ENCODE measurements around the gene PITPNM1.
"Not testable (repeated sequence)": the region's sequence is repeated elsewhere in the genome, so short reads cannot be mapped to it uniquely, and the experiment has no call there.

Gene PITPNM1

GRCh38 chr11:67486481-67487195 lies 18.5 kb downstream of the PITPNM1 start:
- H3K4me3 ChIP-seq (ENCODE audit: low read depth, low read length): no peak overlapping the region
- H3K4me1 ChIP-seq (ENCODE audit: control insufficient read depth, insufficient read depth, low read length, unreplicated experiment): peaks cover 6% of the 10 kb centered on the region
- no peaks in the 10 kb centered on the region for H3K36me3 ChIP-seq (ENCODE audit: insufficient read depth, low read length)

GRCh38 chr11:67485873-67486361 lies 19.2 kb downstream of the PITPNM1 start:
- H3K27ac ChIP-seq (ENCODE audit: low read depth, low read length); H3K36me3 ChIP-seq (ENCODE audit: insufficient read depth, low read length); H3K4me1 ChIP-seq (ENCODE audit: control insufficient read depth, insufficient read depth, low read length, unreplicated experiment); H2AFZ ChIP-seq (ENCODE audit: low read length, unreplicated experiment); H3K27me3 ChIP-seq (ENCODE audit: insufficient read depth, low read length); H3K4me3 ChIP-seq (ENCODE audit: low read depth, low read length): not testable (repeated sequence)
- peaks cover 14% of the 10 kb centered on the region for H3K79me2 ChIP-seq (ENCODE audit: control insufficient read depth, insufficient read depth, low read length, unreplicated experiment)

More at GRCh38 chr11:67486481-67487195, 18.5 kb downstream of the PITPNM1 start:
- Histone ChIP-seq H3K27me3 (ENCODE audit: insufficient read depth, low read length) (no peaks in the 10 kb centered on the region), H3K27ac (ENCODE audit: low read depth, low read length) (no peak overlapping the region), H2AFZ (ENCODE audit: low read length, unreplicated experiment) (no peak overlapping the region), H3K79me2 (ENCODE audit: control insufficient read depth, insufficient read depth, low read length, unreplicated experiment) (peaks cover 14% of the 10 kb centered on the region)

- Histone ChIP-seq H3K4me3 (ENCODE audit: low read depth, low read length) (no peak overlapping the region), H3K36me3 (ENCODE audit: insufficient read depth, low read length) (no peaks in the 10 kb centered on the region), H3K4me1 (ENCODE audit: control insufficient read depth, insufficient read depth, low read length, unreplicated experiment) (peaks cover 6% of the 10 kb centered on the region), H3K79me2 (ENCODE audit: control insufficient read depth, insufficient read depth, low read length, unreplicated experiment) (peaks cover 14% of the 10 kb centered on the region), H3K27ac (ENCODE audit: low read depth, low read length) (no peak overlapping the region), H3K27me3 (ENCODE audit: insufficient read depth, low read length) (no peaks in the 10 kb centered on the region), H2AFZ (ENCODE audit: low read length, unreplicated experiment) (no peak overlapping the region)
These were observed 20.3 kb downstream of the PITPNM1 start for GRCh38 chr11:67484847-67485311.

- Histone ChIP-seq H3K27ac (ENCODE audit: low read depth, low read length) (no peak overlapping the region), H3K4me3 (ENCODE audit: low read depth, low read length) (peak overlapping the region; percentile 81), H3K36me3 (ENCODE audit: insufficient read depth, low read length) (no peaks in the 10 kb centered on the region), H3K27me3 (ENCODE audit: insufficient read depth, low read length) (no peaks in the 10 kb centered on the region), H2AFZ (ENCODE audit: low read length, unreplicated experiment) (no peak overlapping the region), H3K79me2 (ENCODE audit: control insufficient read depth, insufficient read depth, low read length, unreplicated experiment) (peaks cover 14% of the 10 kb centered on the region), H3K4me1 (ENCODE audit: control insufficient read depth, insufficient read depth, low read length, unreplicated experiment) (peaks cover 6% of the 10 kb centered on the region)
These were observed 21.1 kb downstream of the PITPNM1 start for GRCh38 chr11:67483831-67484665.

- Histone ChIP-seq H3K27ac (ENCODE audit: low read depth, low read length) (peak within 1 kb of the TSS; percentile 73), H3K4me3 (ENCODE audit: low read depth, low read length) (peak within 1 kb of the TSS; percentile 81), H3K4me1 (ENCODE audit: control insufficient read depth, insufficient read depth, low read length, unreplicated experiment) (peaks cover 6% of the 10 kb centered on the region), H2AFZ (ENCODE audit: low read length, unreplicated experiment) (peak within 1 kb of the TSS; percentile 88), H3K79me2 (ENCODE audit: control insufficient read depth, insufficient read depth, low read length, unreplicated experiment) (peaks cover 14% of the 10 kb centered on the region), H3K27me3 (ENCODE audit: insufficient read depth, low read length) (no peaks in the 10 kb centered on the region), H3K36me3 (ENCODE audit: insufficient read depth, low read length) (no peaks in the 10 kb centered on the region)
These were observed 22.1 kb downstream of the PITPNM1 start, which contains the start of gene AIP for GRCh38 chr11:67482827-67483798. Gene AIP (plus strand): TSS chr11:67483026. CDS start chr11:67483159, 133 bp downstream.

GRCh38 chr11:67482275-67482826 lies 22.8 kb downstream of the PITPNM1 start:
- H3K36me3 ChIP-seq (ENCODE audit: insufficient read depth, low read length): no peaks in the 10 kb centered on the region
- peak overlapping the region; percentile 88 for H2AFZ ChIP-seq (ENCODE audit: low read length, unreplicated experiment)
- peaks cover 6% of the 10 kb centered on the region for H3K4me1 ChIP-seq (ENCODE audit: control insufficient read depth, insufficient read depth, low read length, unreplicated experiment)
- H3K4me3 ChIP-seq (ENCODE audit: low read depth, low read length): peak overlapping the region; percentile 81
- peaks cover 14% of the 10 kb centered on the region for H3K79me2 ChIP-seq (ENCODE audit: control insufficient read depth, insufficient read depth, low read length, unreplicated experiment)
- H3K27me3 ChIP-seq (ENCODE audit: insufficient read depth, low read length): no peaks in the 10 kb centered on the region
- peak overlapping the region; percentile 73 for H3K27ac ChIP-seq (ENCODE audit: low read depth, low read length)

GRCh38 chr11:67477344-67478050 lies 27.7 kb downstream of the PITPNM1 start:
- H3K79me2 ChIP-seq (ENCODE audit: control insufficient read depth, insufficient read depth, low read length, unreplicated experiment); H3K36me3 ChIP-seq (ENCODE audit: insufficient read depth, low read length); H3K27me3 ChIP-seq (ENCODE audit: insufficient read depth, low read length); H3K4me1 ChIP-seq (ENCODE audit: control insufficient read depth, insufficient read depth, low read length, unreplicated experiment); H3K4me3 ChIP-seq (ENCODE audit: low read depth, low read length); H2AFZ ChIP-seq (ENCODE audit: low read length, unreplicated experiment); H3K27ac ChIP-seq (ENCODE audit: low read depth, low read length): not testable (repeated sequence)

GRCh38 chr11:67476692-67477091 lies 28.5 kb downstream of the PITPNM1 start:
- H2AFZ ChIP-seq (ENCODE audit: low read length, unreplicated experiment); H3K27me3 ChIP-seq (ENCODE audit: insufficient read depth, low read length); H3K27ac ChIP-seq (ENCODE audit: low read depth, low read length); H3K36me3 ChIP-seq (ENCODE audit: insufficient read depth, low read length); H3K4me3 ChIP-seq (ENCODE audit: low read depth, low read length); H3K79me2 ChIP-seq (ENCODE audit: control insufficient read depth, insufficient read depth, low read length, unreplicated experiment); H3K4me1 ChIP-seq (ENCODE audit: control insufficient read depth, insufficient read depth, low read length, unreplicated experiment): not testable (repeated sequence)

GRCh38 chr11:67472882-67473281 lies 32.3 kb downstream of the PITPNM1 start:
- Histone ChIP-seq H2AFZ (ENCODE audit: low read length, unreplicated experiment) (no peak overlapping the region), H3K4me3 (ENCODE audit: low read depth, low read length) (no peak overlapping the region)

More at GRCh38 chr11:67472882-67473281, 32.3 kb downstream of the PITPNM1 start:
- H3K36me3 ChIP-seq (ENCODE audit: insufficient read depth, low read length): no peaks in the 10 kb centered on the region
- H3K27ac ChIP-seq (ENCODE audit: low read depth, low read length): no peak overlapping the region
- peaks cover 2% of the 10 kb centered on the region for H3K79me2 ChIP-seq (ENCODE audit: control insufficient read depth, insufficient read depth, low read length, unreplicated experiment)
- peaks cover 5% of the 10 kb centered on the region for H3K4me1 ChIP-seq (ENCODE audit: control insufficient read depth, insufficient read depth, low read length, unreplicated experiment)
- H3K27me3 ChIP-seq (ENCODE audit: insufficient read depth, low read length): no peaks in the 10 kb centered on the region
